ENCODE data around the gene WNT2B.
A peak's percentile ranks its signal among the peaks of the same experiment; 100 is the strongest.
"Not testable (repeated sequence)": the region's sequence is repeated elsewhere in the genome, so short reads cannot be mapped to it uniquely, and the experiment has no call there.

The WNT2B gene

GRCh38 chr1:112508278-112509004, at the start of gene WNT2B:
Gene WNT2B, plus strand, starts transcription at chr1:112508965. Its CDS starts 298 bp downstream, at chr1:112509263.
- H2AFZ ChIP-seq (ENCODE audit: low read depth, low read length), result peak within 1 kb of the TSS; percentile 71
- no peaks in the 10 kb centered on the region for H3K36me3 ChIP-seq (ENCODE audit: insufficient read depth, low read length)
- peaks cover 10% of the 10 kb centered on the region for H3K27me3 ChIP-seq (ENCODE audit: insufficient read depth, low read length)
- H3K9me3 ChIP-seq (ENCODE audit: low read length), result no peaks in the 10 kb centered on the region
- peak within 1 kb of the TSS; percentile 32 for H3K4me3 ChIP-seq (ENCODE audit: low read length)
- peaks cover 19% of the 10 kb centered on the region for H3K4me1 ChIP-seq (ENCODE audit: insufficient read depth, low read length)

DNA sequence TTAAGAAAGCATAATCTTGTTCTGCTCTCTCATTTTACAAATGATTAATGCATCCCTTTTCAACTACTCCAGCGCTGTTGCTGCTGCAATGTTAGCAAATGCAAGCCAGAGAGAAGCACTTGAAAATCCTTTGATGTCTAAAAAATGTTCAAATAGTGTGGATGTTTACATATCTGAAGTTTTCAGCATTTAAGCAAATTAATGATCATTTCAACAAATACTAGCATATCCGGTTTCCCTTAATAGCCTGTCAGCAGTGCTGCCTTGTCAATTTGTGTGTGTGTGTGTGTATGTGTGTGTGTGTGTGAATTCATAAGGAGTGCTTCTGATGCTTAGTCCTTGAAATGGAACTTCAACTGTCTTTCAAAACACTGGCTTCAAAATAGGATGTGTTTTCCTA, 48.1 kb upstream of the WNT2B start:
- no peaks in the 10 kb centered on the region for H3K9me3 ChIP-seq (ENCODE audit: low read length)
- H3K27me3 ChIP-seq (ENCODE audit: insufficient read depth, low read length), result no peaks in the 10 kb centered on the region
- H3K4me1 ChIP-seq (ENCODE audit: insufficient read depth, low read length), result no peaks in the 10 kb centered on the region
- peaks cover 37% of the 10 kb centered on the region for H3K36me3 ChIP-seq (ENCODE audit: insufficient read depth, low read length)
- no peak overlapping the region for H2AFZ ChIP-seq (ENCODE audit: low read depth, low read length)
- H3K4me3 ChIP-seq (ENCODE audit: low read length), result no peak overlapping the region

- Histone ChIP-seq H2AFZ (ENCODE audit: low read depth, low read length) (no peak overlapping the region), H3K4me3 (ENCODE audit: low read length) (no peak overlapping the region), H3K9me3 (ENCODE audit: low read length) (no peaks in the 10 kb centered on the region), H3K36me3 (ENCODE audit: insufficient read depth, low read length) (peaks cover 30% of the 10 kb centered on the region), H3K27me3 (ENCODE audit: insufficient read depth, low read length) (no peaks in the 10 kb centered on the region), H3K4me1 (ENCODE audit: insufficient read depth, low read length) (peaks cover under 1% of the 10 kb centered on the region)
Measured at GRCh38 chr1:112461200-112461871, 47.4 kb upstream of the WNT2B start.

DNA sequence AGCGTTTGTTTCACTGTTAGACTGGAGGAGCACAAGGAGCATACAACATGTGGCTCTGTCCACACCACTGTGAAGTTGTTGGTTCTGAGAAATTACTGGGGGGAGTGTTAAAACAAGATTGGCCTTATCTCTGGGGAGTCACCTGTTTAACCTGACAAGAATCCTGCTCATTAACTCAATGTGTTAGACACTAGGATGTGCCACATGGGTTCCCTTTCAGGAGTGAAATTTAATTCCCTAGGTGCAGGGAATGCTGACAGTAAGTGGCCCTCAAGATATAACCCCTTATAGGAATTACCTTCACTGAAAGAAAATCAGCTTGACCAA, 45.8 kb upstream of the WNT2B start:
- H2AFZ ChIP-seq (ENCODE audit: low read depth, low read length), result no peak overlapping the region
- H3K4me3 ChIP-seq (ENCODE audit: low read length), result no peak overlapping the region
- H3K27me3 ChIP-seq (ENCODE audit: insufficient read depth, low read length), result no peaks in the 10 kb centered on the region
- peaks cover 2% of the 10 kb centered on the region for H3K4me1 ChIP-seq (ENCODE audit: insufficient read depth, low read length)
- H3K36me3 ChIP-seq (ENCODE audit: insufficient read depth, low read length), result peaks cover 14% of the 10 kb centered on the region
- no peaks in the 10 kb centered on the region for H3K9me3 ChIP-seq (ENCODE audit: low read length)

GRCh38 chr1:112464501-112464900, 44.3 kb upstream of the WNT2B start:
- Histone ChIP-seq H3K9me3 (ENCODE audit: low read length) (no peaks in the 10 kb centered on the region), H3K36me3 (ENCODE audit: insufficient read depth, low read length) (no peaks in the 10 kb centered on the region), H3K4me1 (ENCODE audit: insufficient read depth, low read length) (peaks cover 2% of the 10 kb centered on the region), H3K27me3 (ENCODE audit: insufficient read depth, low read length) (no peaks in the 10 kb centered on the region), H3K4me3 (ENCODE audit: low read length) (no peak overlapping the region), H2AFZ (ENCODE audit: low read depth, low read length) (no peak overlapping the region)

GRCh38 chr1:112465122-112465521, 43.6 kb upstream of the WNT2B start:
- H3K9me3 ChIP-seq (ENCODE audit: low read length), result no peaks in the 10 kb centered on the region
- H3K27me3 ChIP-seq (ENCODE audit: insufficient read depth, low read length), result no peaks in the 10 kb centered on the region
- H2AFZ ChIP-seq (ENCODE audit: low read depth, low read length), result no peak overlapping the region
- no peaks in the 10 kb centered on the region for H3K36me3 ChIP-seq (ENCODE audit: insufficient read depth, low read length)
- H3K4me3 ChIP-seq (ENCODE audit: low read length), result no peak overlapping the region
- peaks cover 2% of the 10 kb centered on the region for H3K4me1 ChIP-seq (ENCODE audit: insufficient read depth, low read length)

DNA sequence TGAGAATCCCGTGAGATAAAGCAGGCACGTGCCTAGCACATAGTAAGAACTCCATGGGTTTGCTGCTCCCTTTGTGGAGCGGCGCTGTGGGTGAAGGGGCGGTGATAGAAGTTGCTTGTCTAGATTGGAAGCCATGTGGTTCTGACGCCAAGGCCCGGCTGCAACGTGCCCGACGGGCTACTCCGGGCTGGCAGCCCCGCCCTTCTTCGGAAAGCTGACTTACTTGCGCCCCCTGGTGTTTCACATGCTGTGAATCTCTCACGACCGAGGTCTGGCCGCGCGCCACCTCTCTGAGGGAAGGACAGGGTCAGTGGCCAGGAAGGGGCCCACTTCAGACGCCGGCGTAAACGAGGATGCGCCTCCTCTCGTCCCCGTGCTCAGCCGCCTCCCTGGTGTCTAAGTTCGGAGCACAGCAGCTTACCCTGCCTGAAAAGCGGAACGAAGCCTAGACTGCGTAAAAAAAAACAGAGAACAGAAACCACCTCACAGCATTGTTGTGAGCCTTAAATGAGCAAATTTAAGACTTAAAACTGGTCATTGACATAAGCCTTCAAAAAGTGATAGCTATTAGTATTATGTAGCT, 42.6 kb upstream of the WNT2B start:
- Histone ChIP-seq H3K9me3 (ENCODE audit: low read length) (no peaks in the 10 kb centered on the region), H3K36me3 (ENCODE audit: insufficient read depth, low read length) (no peaks in the 10 kb centered on the region), H3K27me3 (ENCODE audit: insufficient read depth, low read length) (no peaks in the 10 kb centered on the region), H2AFZ (ENCODE audit: low read depth, low read length) (peak overlapping the region; percentile 20), H3K4me3 (ENCODE audit: low read length) (peak overlapping the region; percentile 30), H3K4me1 (ENCODE audit: insufficient read depth, low read length) (peaks cover 2% of the 10 kb centered on the region)

GRCh38 chr1:112470324-112470723, 38.4 kb upstream of the WNT2B start:
- H3K9me3 ChIP-seq (ENCODE audit: low read length); H3K36me3 ChIP-seq (ENCODE audit: insufficient read depth, low read length); H3K4me3 ChIP-seq (ENCODE audit: low read length); H3K4me1 ChIP-seq (ENCODE audit: insufficient read depth, low read length); H3K27me3 ChIP-seq (ENCODE audit: insufficient read depth, low read length); H2AFZ ChIP-seq (ENCODE audit: low read depth, low read length): not testable (repeated sequence)

- H3K9me3 ChIP-seq (ENCODE audit: low read length), result peaks cover 3% of the 10 kb centered on the region
- H3K4me1 ChIP-seq (ENCODE audit: insufficient read depth, low read length), result peaks cover 2% of the 10 kb centered on the region
- H3K4me3 ChIP-seq (ENCODE audit: low read length), result no peak overlapping the region
- no peaks in the 10 kb centered on the region for H3K27me3 ChIP-seq (ENCODE audit: insufficient read depth, low read length)
- H2AFZ ChIP-seq (ENCODE audit: low read depth, low read length), result no peak overlapping the region
- no peaks in the 10 kb centered on the region for H3K36me3 ChIP-seq (ENCODE audit: insufficient read depth, low read length)
Measured at GRCh38 chr1:112470966-112471365, 37.8 kb upstream of the WNT2B start.

- H3K36me3 ChIP-seq (ENCODE audit: insufficient read depth, low read length), result no peaks in the 10 kb centered on the region
- H3K4me3 ChIP-seq (ENCODE audit: low read length), result no peak overlapping the region
- H3K27me3 ChIP-seq (ENCODE audit: insufficient read depth, low read length), result no peaks in the 10 kb centered on the region
- H3K9me3 ChIP-seq (ENCODE audit: low read length), result peaks cover 8% of the 10 kb centered on the region
- no peak overlapping the region for H2AFZ ChIP-seq (ENCODE audit: low read depth, low read length)
- H3K4me1 ChIP-seq (ENCODE audit: insufficient read depth, low read length), result no peaks in the 10 kb centered on the region
Measured at GRCh38 chr1:112472142-112472541, 36.6 kb upstream of the WNT2B start.

DNA sequence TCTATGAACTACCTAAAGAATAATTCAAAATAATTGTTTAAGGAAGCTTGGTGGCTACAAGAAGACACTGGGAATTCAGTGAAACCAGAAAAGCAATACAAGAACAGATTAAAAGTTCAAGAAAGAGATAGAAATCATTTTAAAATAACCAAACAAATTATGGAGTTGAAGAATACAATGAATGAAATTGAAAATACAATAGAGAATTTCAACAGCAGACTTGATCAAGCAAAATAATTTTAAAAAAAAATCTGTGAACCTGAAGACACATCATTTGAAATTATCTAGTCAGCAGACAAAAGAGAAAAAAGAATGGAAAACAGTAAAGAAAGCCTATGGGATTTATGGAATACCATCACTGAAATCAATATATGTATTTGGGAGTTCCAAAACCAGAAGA, 31.2 kb upstream of the WNT2B start:
- Histone ChIP-seq H3K9me3 (ENCODE audit: low read length) (peaks cover 8% of the 10 kb centered on the region), H3K4me1 (ENCODE audit: insufficient read depth, low read length) (no peaks in the 10 kb centered on the region), H3K36me3 (ENCODE audit: insufficient read depth, low read length) (no peaks in the 10 kb centered on the region), H3K4me3 (ENCODE audit: low read length) (no peak overlapping the region), H3K27me3 (ENCODE audit: insufficient read depth, low read length) (no peaks in the 10 kb centered on the region), H2AFZ (ENCODE audit: low read depth, low read length) (no peak overlapping the region)

DNA sequence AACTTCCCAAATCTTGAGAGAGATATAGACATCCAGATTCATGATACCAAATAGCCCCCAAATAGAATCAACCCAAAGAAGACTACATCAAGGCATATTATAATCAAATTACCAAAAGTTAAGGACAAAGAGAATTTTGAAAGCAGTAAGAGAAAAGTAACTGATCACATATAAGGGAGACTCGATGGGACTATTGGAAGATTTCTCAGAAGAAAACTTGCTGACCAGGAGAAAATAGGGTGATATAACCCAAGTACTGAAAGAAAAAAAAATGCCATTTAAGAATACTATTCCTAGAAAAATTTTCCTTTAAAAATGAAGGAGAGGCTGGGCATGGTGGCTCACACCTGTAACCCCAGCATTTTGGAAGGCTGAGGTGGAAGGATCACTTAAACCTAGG, 30.5 kb upstream of the WNT2B start:
- Histone ChIP-seq H3K9me3 (ENCODE audit: low read length) (peaks cover 8% of the 10 kb centered on the region), H3K4me3 (ENCODE audit: low read length) (no peak overlapping the region), H2AFZ (ENCODE audit: low read depth, low read length) (no peak overlapping the region)

GRCh38 chr1:112486063-112486462, 22.7 kb upstream of the WNT2B start:
- H3K9me3 ChIP-seq (ENCODE audit: low read length); H3K4me1 ChIP-seq (ENCODE audit: insufficient read depth, low read length); H2AFZ ChIP-seq (ENCODE audit: low read depth, low read length); H3K36me3 ChIP-seq (ENCODE audit: insufficient read depth, low read length); H3K4me3 ChIP-seq (ENCODE audit: low read length); H3K27me3 ChIP-seq (ENCODE audit: insufficient read depth, low read length): not testable (repeated sequence)

More for the DNA sequence above, 30.5 kb upstream of the WNT2B start:
- no peaks in the 10 kb centered on the region for H3K4me1 ChIP-seq (ENCODE audit: insufficient read depth, low read length)
- H3K27me3 ChIP-seq (ENCODE audit: insufficient read depth, low read length), result no peaks in the 10 kb centered on the region
- H3K36me3 ChIP-seq (ENCODE audit: insufficient read depth, low read length), result no peaks in the 10 kb centered on the region

All from neuron (in vitro differentiated cells).